HCT116 (cell line): ENCODE measurements around the gene ACTR8. TPM values are rescaled to one million over a fixed set of nuclear protein-coding genes. Genes with fewer than 3 reads are reported as not detected.

Experiments used
- ATAC-seq: fragments of 200-7000 bp; cut with Tn5 transposase; 2 replicates; pipeline ENCODE4 v1.9.1; 2020; ENCODE audit warnings: mild to moderate bottlenecking, moderate library complexity
- BruUV-seq: library from RNA; stranded (reverse); fragments of 400-500 nt; replicated peaks from 2 replicates; lab custom pipeline; 2021; lab: Mats Ljungman, UMichigan
- CTCF ChIA-PET: fragments of 300-600 bp; sonication (Branson Sonifier 250); formaldehyde crosslinking; loops from one replicate; lab custom pipeline; 2021; ENCODE audit warnings: antibody characterized with exemption; lab: Charles Lee
- POLR2A ChIA-PET: fragments of 300-600, 350-600 bp; sonication (Branson Sonifier 250); formaldehyde crosslinking; loops from one replicate; lab custom pipeline; 2021; ENCODE audit warnings: antibody characterized with exemption; lab: Charles Lee
- RAD21 ChIA-PET, 2 experiments: fragments of 300-600 bp; sonication (Branson Sonifier 250); formaldehyde crosslinking; loops; one replicate each; lab custom pipeline; 2023; ENCODE audit warnings: low total read pairs in 2 of 2; ENCODE audit not compliant: uncharacterized antibody in 2 of 2, unreplicated experiment in 2 of 2, low non-redundant PET in 1 of 2; lab: Charles Lee
- DNase-seq: peaks from one replicate; pipeline ENCODE4 v3.0.0-alpha.2; 2010; ENCODE audit warnings: low read depth, low spot score
- H2AFZ ChIP-seq: fragments of 200-600 bp; shearing (Covaris generic), sonication (generic); 2 replicates; pipeline ENCODE4 v1.6.1; 2017; ENCODE audit warnings: low read depth, mixed run types, mixed read lengths, antibody characterized with exemption, low read length; ENCODE audit not compliant: poor library complexity, severe bottlenecking
- H3K27ac ChIP-seq: 2 replicates; pipeline ENCODE4 v1.5.1; 2012; ENCODE audit warnings: low read depth, low read length
- H3K27me3 ChIP-seq: fragments of 200-600 bp; sonication (generic); 2 replicates; pipeline ENCODE4 v1.6.1; 2016; ENCODE audit warnings: mixed run types, low read length, mixed read lengths; ENCODE audit not compliant: insufficient read depth
- H3K36me3 ChIP-seq, 2 experiments: fragments of 200-500 bp in 1 of 2; fragments of 200-600 bp in 1 of 2; sonication (Bioruptor generic) in 1 of 2; sonication (generic) in 1 of 2; 2 replicates each; pipeline versions ENCODE4 v1.5.1 to v1.6.1; 2014 to 2016; ENCODE audit warnings: low read length in 2 of 2, inconsistent platforms in 1 of 2, mixed read lengths in 1 of 2, mixed run types in 1 of 2; ENCODE audit not compliant: insufficient read depth in 2 of 2, control insufficient read depth in 1 of 2
- H3K4me1 ChIP-seq, 2 experiments: fragments of 200-600 bp in 1 of 2; sonication (generic) in 1 of 2; 2 replicates each; pipeline versions ENCODE4 v1.5.1 to v1.6.1; 2012 to 2017; ENCODE audit warnings: low read length in 2 of 2, inconsistent platforms in 1 of 2, mild to moderate bottlenecking in 1 of 2, mixed read lengths in 1 of 2, mixed run types in 1 of 2, moderate library complexity in 1 of 2; ENCODE audit not compliant: insufficient read depth in 2 of 2, control insufficient read depth in 1 of 2
- H3K4me2 ChIP-seq: fragments of 200-600 bp; sonication (generic); 2 replicates; pipeline ENCODE4 v1.6.1; 2017; ENCODE audit warnings: mixed run types, low read length, mixed read lengths
- H3K4me3 ChIP-seq, 2 experiments: fragments of 200-600 bp in 1 of 2; sonication (generic) in 1 of 2; replicated peaks in 1 of 2; 2 replicates each; pipeline ENCODE4 v1.5.1; 2011 to 2016; ENCODE audit warnings: low read length in 2 of 2, control low read depth in 1 of 2, low read depth in 1 of 2, mild to moderate bottlenecking in 1 of 2, mixed read lengths in 1 of 2, mixed run types in 1 of 2
- H3K79me2 ChIP-seq: fragments of 200-600 bp; sonication (generic); 2 replicates; pipeline ENCODE4 v1.6.1; 2017; ENCODE audit warnings: mild to moderate bottlenecking, mixed run types, low read length, moderate library complexity, mixed read lengths; ENCODE audit not compliant: insufficient read depth
- H3K9ac ChIP-seq: fragments of 200-600 bp; sonication (generic); 2 replicates; pipeline ENCODE4 v1.6.1; 2016; ENCODE audit warnings: low read length, mixed read lengths
- H3K9me2 ChIP-seq: fragments of 200-600 bp; sonication (generic), shearing (Covaris generic); 2 replicates; pipeline ENCODE4 v1.6.1; 2017; ENCODE audit warnings: mixed run types, mild to moderate bottlenecking, moderate library complexity; ENCODE audit not compliant: insufficient read depth
- H3K9me3 ChIP-seq, 2 experiments: fragments of 200-500 bp in 1 of 2; fragments of 200-600 bp in 1 of 2; sonication (Bioruptor generic) in 1 of 2; sonication (generic) in 1 of 2; 2 replicates each; pipeline ENCODE4 v1.6.1; 2014 to 2017; ENCODE audit warnings: low read length in 2 of 2, mixed read lengths in 2 of 2, inconsistent platforms in 1 of 2, low read depth in 1 of 2, mild to moderate bottlenecking in 1 of 2, mixed run types in 1 of 2, moderate library complexity in 1 of 2; ENCODE audit not compliant: control insufficient read depth in 1 of 2, insufficient read depth in 1 of 2
- H4K20me1 ChIP-seq: fragments of 200-600 bp; sonication (generic), shearing (Covaris generic); 2 replicates; pipeline ENCODE4 v1.6.1; 2017; ENCODE audit warnings: mixed run types, mild to moderate bottlenecking, moderate library complexity; ENCODE audit not compliant: insufficient read depth
- CBX3 ChIP-seq: IDR thresholded peaks from 2 replicates; pipeline ENCODE4 v1.6.1; 2012; ENCODE audit warnings: low read depth
- EGR1 ChIP-seq: IDR thresholded peaks from 2 replicates; pipeline ENCODE4 v1.6.1; 2012; ENCODE audit warnings: low read depth
- JUND ChIP-seq: IDR thresholded peaks from 2 replicates; pipeline ENCODE4 v1.6.1; 2012
- POLR2AphosphoS5 ChIP-seq: IDR thresholded peaks from 2 replicates; pipeline ENCODE4 v1.6.1; 2011; ENCODE audit warnings: mild to moderate bottlenecking, low read depth, low read length, moderate library complexity
- SIN3A ChIP-seq: IDR thresholded peaks from 2 replicates; pipeline ENCODE4 v1.6.1; 2012; ENCODE audit warnings: low read depth
- SP1 ChIP-seq: IDR thresholded peaks from 2 replicates; pipeline ENCODE4 v1.6.1; 2012; ENCODE audit warnings: low read depth
- SRF ChIP-seq: IDR thresholded peaks from 2 replicates; pipeline ENCODE4 v1.6.1; 2012; ENCODE audit warnings: low read depth
- ZNF274 ChIP-seq: fragments of 200-500 bp; sonication (Bioruptor generic); IDR thresholded peaks from 2 replicates; pipeline ENCODE4 v1.6.1; 2014; ENCODE audit warnings: mild to moderate bottlenecking, low read depth, low read length, inconsistent platforms
- intact Hi-C: fragments of 100-400 bp; cut with micrococcal nuclease; formaldehyde crosslinking; loops from 2 replicates; pipeline ENCODE4 v1.10.0; 2022
- total RNA-seq: library from RNA; stranded (reverse); gene quantifications from one replicate; pipeline ENCODE4 v1.2.1, GENCODE V29; 2021; ENCODE audit not compliant: unreplicated experiment
- TF ChIP-seq, protein P1 (sequence below): IDR thresholded peaks from 2 replicates; pipeline ENCODE4 v1.6.1; 2011; ENCODE audit warnings: mild to moderate bottlenecking, low read length, moderate library complexity; ENCODE audit not compliant: insufficient replicate concordance; ENCODE audit errors: extremely low read depth
- TF ChIP-seq, protein P2 (sequence below), 3 experiments: fragments of 200-600 bp in 1 of 3; sonication (generic) in 1 of 3; IDR thresholded peaks in 2 of 3; conservative IDR thresholded peaks in 1 of 3; 2 replicates each; pipeline ENCODE4 v1.5.1; 2012 to 2017; ENCODE audit warnings: low read depth in 2 of 3, low read length in 2 of 3, antibody characterized with exemption in 1 of 3, borderline replicate concordance in 1 of 3, control low read depth in 1 of 3, mild to moderate bottlenecking in 1 of 3, mixed read lengths in 1 of 3, mixed run types in 1 of 3, moderate library complexity in 1 of 3; ENCODE audit not compliant: insufficient read depth in 1 of 3
- TF ChIP-seq, protein P3 (sequence below): IDR thresholded peaks from 2 replicates; pipeline ENCODE4 v1.6.1; 2012; ENCODE audit warnings: low read depth

The ACTR8 gene
- total RNA-seq, 1 experiment from 2014 or later, result 25.5 TPM

DNA sequence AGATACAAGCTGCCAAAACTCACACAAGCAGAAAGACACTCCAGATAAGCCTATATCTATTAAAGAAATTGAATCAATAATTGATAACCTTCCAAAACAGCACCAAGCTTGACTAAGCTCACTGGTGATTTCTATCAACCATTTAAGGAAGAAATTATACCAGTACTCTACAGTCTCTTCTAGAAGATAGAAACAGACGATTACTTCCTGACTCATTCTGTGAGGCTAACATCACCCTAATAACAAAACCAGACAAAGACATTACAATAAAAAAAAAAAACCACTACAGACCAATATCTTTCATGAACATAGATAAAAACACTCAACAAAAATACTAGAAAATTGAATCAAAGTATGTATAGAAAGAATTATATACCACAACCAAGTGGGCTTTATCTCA, 55.9 kb downstream of the ACTR8 start:
- H3K27ac ChIP-seq, result no peak overlapping the region
- H3K79me2 ChIP-seq, result no peaks in the 10 kb centered on the region
- no peaks in the 10 kb centered on the region for H3K9me3 ChIP-seq
- no peaks in the 10 kb centered on the region for H3K9me2 ChIP-seq
- ATAC-seq (no peak), DNase-seq (no peak)
- H3K9ac ChIP-seq, result no peak overlapping the region
- H4K20me1 ChIP-seq, result no peaks in the 10 kb centered on the region
- TF ChIP-seq SRF (no peak), CBX3 (no peak), JUND (no peak), EGR1 (no peak), SP1 (no peak), SIN3A (no peak), ZNF274 (no peak), POLR2AphosphoS5 (no peak)
- TF ChIP-seq, protein P1, sequence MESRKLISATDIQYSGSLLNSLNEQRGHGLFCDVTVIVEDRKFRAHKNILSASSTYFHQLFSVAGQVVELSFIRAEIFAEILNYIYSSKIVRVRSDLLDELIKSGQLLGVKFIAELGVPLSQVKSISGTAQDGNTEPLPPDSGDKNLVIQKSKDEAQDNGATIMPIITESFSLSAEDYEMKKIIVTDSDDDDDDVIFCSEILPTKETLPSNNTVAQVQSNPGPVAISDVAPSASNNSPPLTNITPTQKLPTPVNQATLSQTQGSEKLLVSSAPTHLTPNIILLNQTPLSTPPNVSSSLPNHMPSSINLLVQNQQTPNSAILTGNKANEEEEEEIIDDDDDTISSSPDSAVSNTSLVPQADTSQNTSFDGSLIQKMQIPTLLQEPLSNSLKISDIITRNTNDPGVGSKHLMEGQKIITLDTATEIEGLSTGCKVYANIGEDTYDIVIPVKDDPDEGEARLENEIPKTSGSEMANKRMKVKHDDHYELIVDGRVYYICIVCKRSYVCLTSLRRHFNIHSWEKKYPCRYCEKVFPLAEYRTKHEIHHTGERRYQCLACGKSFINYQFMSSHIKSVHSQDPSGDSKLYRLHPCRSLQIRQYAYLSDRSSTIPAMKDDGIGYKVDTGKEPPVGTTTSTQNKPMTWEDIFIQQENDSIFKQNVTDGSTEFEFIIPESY, result no peak
- TF ChIP-seq, protein P2, sequence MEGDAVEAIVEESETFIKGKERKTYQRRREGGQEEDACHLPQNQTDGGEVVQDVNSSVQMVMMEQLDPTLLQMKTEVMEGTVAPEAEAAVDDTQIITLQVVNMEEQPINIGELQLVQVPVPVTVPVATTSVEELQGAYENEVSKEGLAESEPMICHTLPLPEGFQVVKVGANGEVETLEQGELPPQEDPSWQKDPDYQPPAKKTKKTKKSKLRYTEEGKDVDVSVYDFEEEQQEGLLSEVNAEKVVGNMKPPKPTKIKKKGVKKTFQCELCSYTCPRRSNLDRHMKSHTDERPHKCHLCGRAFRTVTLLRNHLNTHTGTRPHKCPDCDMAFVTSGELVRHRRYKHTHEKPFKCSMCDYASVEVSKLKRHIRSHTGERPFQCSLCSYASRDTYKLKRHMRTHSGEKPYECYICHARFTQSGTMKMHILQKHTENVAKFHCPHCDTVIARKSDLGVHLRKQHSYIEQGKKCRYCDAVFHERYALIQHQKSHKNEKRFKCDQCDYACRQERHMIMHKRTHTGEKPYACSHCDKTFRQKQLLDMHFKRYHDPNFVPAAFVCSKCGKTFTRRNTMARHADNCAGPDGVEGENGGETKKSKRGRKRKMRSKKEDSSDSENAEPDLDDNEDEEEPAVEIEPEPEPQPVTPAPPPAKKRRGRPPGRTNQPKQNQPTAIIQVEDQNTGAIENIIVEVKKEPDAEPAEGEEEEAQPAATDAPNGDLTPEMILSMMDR (IDR thresholded peaks at IDR 0.05 in 2 of 3, conservative IDR thresholded peaks at IDR 0.05 in 1 of 3; ENCODE audit: borderline replicate concordance in 1 of 3, insufficient read depth in 1 of 3, low read depth in 2 of 3, low read length in 2 of 3), result no peak
- TF ChIP-seq, protein P3, sequence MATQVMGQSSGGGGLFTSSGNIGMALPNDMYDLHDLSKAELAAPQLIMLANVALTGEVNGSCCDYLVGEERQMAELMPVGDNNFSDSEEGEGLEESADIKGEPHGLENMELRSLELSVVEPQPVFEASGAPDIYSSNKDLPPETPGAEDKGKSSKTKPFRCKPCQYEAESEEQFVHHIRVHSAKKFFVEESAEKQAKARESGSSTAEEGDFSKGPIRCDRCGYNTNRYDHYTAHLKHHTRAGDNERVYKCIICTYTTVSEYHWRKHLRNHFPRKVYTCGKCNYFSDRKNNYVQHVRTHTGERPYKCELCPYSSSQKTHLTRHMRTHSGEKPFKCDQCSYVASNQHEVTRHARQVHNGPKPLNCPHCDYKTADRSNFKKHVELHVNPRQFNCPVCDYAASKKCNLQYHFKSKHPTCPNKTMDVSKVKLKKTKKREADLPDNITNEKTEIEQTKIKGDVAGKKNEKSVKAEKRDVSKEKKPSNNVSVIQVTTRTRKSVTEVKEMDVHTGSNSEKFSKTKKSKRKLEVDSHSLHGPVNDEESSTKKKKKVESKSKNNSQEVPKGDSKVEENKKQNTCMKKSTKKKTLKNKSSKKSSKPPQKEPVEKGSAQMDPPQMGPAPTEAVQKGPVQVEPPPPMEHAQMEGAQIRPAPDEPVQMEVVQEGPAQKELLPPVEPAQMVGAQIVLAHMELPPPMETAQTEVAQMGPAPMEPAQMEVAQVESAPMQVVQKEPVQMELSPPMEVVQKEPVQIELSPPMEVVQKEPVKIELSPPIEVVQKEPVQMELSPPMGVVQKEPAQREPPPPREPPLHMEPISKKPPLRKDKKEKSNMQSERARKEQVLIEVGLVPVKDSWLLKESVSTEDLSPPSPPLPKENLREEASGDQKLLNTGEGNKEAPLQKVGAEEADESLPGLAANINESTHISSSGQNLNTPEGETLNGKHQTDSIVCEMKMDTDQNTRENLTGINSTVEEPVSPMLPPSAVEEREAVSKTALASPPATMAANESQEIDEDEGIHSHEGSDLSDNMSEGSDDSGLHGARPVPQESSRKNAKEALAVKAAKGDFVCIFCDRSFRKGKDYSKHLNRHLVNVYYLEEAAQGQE, result no peak
- CTCF ChIA-PET, result no interaction called here
- BruUV-seq, result no TSS peak
- H3K4me1 ChIP-seq, result no peaks in the 10 kb centered on the region
- no peak overlapping the region for H3K4me2 ChIP-seq
- intact Hi-C loops, result no loop called here
- no peak overlapping the region for H3K4me3 ChIP-seq
- no peaks in the 10 kb centered on the region for H3K27me3 ChIP-seq
- H2AFZ ChIP-seq, result no peak overlapping the region
- RAD21 ChIA-PET, result no interaction called here
- no peaks in the 10 kb centered on the region for H3K36me3 ChIP-seq
- POLR2A ChIA-PET, result no interaction called here
